ENCODE measurements around the gene DYNLT4.
"Not testable (repeated sequence)": the region's sequence is repeated elsewhere in the genome, so short reads cannot be mapped to it uniquely, and the experiment has no call there.

The DYNLT4 gene

DNA sequence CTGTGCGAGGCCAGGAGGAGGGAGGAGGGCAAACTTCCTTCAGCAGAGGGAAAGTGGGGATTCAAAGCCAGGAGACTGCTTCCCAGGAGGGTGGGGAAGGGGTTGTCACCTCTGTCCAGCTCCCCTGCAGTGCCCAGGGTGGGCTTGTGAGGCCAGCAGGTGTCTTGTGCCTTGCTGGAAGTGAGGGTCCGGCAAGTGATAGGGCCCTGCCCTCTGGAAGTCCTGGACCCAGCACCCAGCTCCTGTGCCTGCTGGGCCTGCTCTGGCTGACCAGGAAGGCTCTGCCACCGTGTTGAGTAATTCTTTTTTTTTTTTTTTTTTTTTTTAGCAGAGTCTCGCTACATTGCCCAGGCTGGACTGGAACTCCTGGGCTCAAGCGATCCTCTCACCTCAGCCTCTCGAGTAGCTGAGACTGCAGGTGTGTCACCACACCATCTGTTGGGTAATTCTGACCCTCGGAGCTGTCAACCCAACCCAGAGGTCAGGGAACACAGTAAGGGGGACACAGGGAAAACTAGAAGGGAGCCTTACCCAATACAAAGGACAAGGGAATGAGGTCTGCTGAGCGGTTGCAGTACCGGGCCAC lies 20.2 kb downstream of the DYNLT4 start:
- FAIRE-seq: no peak

DNA sequence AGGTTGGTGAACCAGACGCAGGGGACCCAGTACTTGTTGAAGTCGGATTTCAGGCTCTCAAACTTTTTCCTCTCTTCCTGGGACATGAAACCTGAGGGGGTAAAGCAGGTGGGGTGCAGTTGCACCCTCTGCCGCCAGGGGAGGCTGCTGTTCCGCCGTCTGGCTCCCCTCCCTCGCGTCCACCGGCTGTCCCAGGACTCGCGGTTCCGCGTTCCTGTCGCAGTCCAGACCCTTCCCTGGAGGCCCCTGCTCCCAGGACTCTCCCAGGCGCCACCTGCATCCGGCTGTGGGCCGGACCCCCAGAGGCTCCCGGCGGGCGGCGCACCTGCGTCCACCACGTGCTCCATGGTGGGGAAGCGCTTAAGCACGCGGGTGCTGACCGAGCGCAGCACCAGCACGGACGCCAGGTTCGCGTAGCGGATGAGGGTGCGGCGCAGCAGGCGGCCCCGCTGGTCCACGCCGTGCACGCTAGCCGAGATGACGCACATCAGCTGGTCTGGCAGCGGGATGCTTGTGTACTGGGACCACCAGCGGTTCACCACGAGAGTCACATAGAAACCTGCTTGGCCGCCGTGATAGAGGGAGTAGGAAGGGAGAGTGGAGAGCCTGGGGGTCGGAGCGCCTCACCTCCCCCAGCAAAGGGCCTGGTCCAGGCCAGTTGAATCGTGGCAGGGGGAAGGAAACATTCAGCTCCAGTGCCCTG lies 20.9 kb downstream of the DYNLT4 start:
- no peak for FAIRE-seq

DNA sequence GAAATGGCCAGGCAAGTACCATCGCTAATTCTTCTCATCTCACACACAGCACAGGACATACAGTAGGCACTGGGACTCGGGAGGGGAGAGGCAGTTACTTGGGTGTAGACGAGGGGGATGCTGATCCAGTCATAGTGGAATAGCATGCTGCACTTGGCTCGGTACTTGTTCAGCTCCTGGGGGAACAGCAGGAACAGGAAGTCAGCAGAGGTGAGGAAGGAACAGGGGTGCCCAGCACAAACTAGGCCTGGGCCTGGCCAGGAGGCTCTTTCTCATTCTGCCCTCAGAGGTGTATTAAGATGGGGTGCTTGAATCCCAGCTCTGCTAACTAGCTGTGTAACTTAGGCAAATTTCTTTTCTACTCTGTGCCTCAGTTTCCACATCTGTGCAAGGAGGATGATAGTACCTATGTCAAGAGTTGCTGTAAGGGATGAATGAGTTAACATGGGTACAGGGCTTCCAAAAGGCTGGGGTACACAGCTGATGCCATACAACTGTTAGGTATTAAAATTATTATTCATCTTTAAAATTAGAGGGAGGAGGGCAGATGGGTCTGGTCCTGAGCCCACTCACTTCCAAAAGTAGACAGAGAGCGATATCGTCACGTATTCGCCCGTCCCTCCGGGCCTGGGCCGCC lies 21.5 kb downstream of the DYNLT4 start:
- FAIRE-seq: no peak

DNA sequence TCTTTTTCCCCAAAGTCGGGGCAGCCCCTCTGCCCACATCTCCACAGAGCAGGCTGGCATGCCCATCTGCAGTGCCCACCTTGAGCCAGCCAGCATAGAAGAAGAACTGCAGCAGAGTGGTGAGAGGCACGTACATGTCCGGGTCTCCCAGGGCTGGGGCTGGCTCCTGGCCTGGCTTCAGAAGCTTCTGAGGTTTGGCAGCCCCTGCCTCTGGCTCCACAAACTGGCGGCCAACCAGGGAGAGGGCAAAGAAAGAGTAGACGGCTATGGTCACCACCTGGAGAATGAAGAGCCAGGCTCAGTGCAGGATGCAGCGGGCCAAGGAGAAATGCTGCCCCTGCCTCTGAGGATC lies 22.1 kb downstream of the DYNLT4 start:
- no peak for FAIRE-seq

DNA sequence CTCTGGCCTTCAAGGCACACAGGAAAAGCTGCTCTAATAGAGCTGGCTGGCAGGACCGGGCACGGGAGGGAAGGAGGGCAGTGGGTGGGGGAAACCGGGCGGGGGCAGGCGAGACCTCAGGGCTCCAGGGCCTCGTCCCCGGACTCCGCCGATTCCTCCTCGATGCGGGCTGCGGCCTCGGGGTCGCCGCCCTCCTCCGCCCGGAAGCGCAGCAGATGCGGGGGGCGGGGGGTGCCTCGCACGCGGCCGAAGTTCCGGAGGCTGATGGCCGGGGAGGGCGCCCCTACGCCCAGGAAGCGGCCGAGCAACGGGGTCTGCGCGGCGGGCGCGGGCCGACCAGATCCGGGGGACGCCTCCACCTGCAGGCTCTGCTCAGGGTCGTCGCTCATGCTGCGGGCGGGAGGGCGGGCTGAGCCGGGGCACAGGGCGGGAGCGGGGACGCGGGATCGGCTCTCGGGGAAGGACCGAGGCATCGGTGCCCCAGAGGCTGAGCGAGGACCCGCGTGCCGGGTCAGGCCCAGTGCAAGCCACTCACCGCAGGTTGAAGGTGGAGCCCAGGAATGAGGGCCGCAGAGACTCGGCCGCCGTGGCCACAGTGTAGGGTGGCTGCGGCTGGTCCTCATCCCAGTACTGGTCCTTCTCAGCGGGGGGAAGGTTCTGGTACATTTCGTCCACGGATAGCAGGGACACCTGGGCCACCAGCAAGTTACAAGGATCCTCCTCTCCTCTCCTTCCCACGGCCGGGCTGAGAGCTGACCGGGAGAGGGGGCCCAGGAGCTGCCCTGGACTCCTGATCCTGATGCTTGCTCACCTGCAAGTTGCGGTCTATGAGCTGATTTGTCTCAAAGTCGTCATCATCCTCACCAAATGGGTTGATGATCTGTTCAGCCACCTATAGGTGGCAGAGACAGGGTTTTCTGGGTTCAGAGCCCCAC lies 22.8 kb downstream of the DYNLT4 start:
- FAIRE-seq: no peak

DNA sequence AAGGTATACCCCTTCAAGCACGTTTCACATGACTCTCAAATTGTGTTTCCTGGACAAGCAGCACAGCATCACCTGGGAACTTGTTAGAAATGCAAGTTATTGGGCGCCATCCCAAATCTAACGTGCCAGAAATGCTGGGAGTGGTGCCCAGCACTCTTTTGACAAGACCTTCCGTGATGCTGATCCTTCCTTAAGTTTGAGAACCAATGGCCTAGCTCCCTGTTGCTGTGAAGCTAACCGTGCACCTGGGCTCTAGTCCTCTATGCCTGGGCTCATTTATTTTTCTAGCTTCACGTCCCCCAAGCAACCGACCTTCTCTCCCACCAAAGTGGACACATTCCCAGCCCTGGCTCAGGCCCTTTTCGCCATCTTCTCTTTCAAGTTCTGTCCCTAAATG lies 23.5 kb downstream of the DYNLT4 start:
- no peak for FAIRE-seq

DNA sequence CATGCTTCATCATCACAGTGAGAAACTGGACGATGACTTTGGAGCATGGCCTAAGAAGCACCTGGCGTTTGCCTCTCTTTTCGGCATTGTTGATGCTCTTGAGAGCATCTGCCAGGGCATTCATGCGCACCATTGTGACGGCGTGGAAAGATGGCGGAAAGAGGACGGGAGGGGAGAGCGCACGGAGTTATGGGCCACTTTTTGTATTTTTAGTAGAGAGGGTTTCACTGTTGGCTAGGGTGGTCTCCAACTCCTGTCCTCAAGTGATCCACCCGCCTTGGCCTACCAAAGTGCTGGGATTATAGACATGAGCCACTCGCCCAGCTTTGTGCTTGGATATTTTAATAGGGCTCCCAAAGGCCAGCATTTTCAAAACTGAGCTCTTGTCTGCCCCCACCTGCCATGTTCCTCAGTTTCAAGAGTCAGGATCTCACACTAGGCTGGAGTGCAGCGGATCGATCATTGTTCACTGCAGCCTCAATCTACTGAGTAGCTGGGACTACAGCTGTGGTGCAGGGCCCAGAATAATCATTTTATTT lies 26.5 kb downstream of the DYNLT4 start:
- FAIRE-seq: no peak

DNA sequence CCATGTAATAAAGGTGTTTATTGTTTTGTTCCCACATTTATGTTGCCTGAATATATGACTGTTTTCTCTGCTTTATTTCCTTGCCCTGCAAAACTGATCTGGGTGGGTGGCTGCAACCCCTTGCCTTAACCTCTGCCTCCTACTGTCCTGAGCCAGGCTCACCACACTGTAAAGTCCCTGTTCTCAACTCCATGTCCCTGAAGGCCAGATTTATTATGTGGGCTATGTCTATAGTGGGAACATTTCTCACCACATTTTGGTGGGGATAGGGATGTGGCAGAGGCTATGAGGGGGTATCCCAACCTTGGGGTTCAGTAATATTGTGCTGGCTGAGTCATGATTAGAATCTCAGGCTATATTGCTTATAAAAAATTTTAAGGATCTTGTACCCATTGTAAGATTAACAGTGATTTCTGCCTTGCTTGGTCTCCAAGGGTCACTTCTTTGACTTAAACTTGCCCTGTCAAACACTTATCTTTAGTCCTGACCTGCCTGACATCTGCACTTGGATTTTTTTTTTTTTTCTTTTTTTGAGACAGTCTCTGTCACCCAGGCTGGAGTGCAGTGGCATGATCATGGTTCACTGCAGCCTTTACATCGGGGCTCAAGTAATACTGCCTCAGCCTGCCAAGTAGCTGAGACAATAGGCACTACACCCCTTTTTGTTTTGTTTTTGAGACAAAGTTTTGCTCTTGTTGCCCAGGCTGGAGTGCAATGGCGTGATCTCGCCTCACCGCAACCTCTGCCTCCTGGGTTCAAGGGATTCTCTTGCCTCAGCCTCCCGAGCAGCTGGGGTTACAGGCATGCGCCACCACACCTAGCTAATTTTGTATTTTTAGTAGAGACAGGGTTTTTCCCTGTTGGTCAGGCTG lies 28.2 kb downstream of the DYNLT4 start:
- FAIRE-seq: no peak

DNA sequence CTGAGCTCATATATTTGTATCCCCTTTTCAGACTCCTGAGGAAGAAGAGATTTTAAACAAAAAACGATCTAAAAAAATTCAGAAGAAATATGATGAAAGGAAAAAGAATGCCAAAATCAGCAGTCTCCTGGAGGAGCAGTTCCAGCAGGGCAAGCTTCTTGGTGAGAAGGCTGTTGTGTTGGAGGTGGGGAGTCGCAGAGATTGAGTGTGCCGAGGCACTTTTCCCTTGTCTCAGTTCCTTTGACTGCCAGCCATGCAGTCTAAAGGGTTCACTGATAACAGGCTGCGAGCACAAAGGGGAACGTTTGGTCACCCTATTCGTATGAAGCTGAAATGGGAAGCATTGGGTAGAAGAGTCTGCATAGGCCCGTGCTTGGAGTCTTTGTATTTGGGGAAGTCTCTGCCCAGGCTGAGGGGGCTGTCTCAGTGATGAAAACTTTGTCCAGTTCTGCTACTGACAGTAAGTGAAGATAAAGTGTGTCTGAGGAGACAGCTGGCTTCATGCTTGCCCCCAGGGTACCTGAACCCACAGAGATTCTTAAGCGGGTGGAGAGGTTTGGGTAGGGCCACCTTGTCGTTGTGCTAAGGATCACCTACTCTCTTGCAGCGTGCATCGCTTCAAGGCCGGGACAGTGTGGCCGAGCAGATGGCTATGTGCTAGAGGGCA lies 29.0 kb downstream of the DYNLT4 start:
- FAIRE-seq: no peak

DNA sequence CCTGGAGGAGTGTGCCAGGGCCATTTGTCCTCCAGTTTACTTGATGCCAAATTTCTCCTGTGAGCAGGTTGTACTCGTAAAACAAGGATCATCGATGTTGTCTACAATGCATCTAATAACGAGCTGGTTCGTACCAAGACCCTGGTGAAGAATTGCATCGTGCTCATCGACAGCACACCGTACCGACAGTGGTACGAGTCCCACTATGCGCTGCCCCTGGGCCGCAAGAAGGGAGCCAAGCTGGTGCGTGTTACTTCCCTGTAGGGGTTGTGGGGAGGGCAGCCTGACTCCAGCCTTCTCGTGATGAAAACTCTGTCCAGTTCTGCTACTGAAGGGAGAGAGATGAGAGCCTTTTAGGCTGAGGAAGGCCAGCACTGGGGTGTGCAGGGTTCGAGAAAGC lies 29.6 kb downstream of the DYNLT4 start:
- no peak for FAIRE-seq

DNA sequence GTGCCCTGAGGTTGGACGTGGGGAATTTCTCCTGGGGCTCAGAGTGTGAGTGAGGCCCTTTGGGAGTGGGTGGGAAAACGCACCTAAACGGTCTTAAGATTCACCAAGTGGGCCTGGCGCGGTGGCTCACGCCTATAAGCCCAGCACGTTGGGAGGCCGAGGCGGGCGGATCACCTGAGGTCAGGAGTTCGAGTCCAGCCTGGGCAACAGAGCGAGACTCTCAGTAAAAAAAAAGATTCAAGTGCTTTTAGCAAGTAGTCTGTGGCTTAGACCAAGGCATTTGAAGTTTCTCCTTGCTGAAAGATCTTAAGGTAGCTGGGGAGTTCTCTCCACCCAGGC lies 30.5 kb downstream of the DYNLT4 start:
- FAIRE-seq: no peak

DNA sequence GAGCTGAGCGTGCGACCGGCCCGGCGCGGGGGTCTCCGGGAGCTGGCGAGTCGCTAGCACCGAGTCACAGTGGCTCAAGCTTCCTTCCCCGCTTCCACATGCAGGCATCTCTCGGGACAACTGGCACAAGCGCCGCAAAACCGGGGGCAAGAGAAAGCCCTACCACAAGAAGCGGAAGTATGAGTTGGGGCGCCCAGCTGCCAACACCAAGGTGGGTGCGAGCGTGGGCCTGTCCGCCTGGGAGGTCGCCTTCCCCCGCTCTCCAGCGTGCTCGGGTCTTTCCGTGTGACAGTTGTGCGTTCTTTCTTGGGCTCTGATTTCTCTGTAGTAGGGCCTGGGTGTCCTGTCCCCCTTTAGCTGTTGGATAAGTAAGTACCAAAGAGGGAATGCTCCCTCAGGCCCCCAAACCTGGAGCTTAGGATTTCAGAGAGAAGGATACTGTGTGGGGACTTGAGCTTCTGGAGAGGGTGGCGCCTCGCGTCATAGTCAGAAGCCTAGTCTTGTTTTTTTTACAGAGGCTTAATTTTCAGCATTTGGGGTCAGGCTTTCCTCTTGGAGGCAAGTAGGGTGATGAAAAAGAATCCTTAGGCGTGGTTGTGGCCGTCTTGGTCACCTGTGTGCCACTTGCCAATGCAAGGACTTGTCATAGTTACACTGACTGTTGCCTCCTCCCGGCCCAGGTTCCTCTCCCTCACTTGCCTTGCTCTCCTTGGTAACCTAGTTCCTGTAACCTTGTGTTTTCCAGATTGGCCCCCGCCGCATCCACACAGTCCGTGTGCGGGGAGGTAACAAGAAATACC lies 31.0 kb downstream of the DYNLT4 start:
- FAIRE-seq: no peak

DNA sequence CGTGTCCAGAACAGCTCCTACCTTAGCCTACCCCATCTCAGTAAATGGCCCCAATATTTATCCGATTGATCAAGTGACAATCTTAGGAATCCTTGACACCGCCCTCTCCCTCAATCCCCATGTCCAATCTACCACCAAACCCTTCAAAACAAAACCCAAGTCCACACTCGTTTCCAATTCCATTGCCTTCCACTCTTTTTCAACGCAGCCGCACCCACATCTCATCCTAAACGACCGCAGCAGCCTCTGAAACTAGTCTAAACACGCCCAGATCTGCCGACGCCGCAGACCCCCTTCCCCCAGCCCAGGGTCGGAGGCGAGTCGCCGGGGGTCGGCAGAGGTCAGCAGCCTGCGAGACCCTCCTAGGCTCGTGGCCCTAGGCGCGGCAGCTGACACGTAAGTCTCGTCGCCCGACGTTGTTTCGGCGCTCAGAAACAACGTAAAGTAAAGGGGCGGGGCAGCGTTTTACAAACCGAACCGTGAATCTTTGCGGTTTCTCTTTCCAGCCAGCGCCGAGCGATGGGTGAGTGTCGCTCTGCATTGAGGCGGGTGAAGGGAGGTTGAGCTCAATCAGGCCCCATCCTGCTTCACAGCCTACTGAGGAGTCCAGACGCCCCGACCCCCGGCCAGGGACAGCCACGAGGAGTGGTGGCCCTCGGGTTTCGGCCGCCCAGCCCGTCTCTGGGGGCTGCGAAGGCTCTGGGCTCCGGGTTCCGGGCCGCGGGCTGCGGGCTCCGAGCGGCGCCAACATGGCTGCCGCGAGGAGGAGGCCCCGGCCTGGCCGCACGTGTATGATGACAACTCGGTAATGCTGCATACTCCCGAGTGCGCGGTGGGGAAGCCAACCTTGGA lies 31.8 kb downstream of the DYNLT4 start, which contains the start of gene RPS8:
Gene RPS8 (plus strand): TSS at position 463 of the 852 bp plus-strand sequence. CDS start 57 bp downstream, at position 520.
- FAIRE-seq: no peak

DNA sequence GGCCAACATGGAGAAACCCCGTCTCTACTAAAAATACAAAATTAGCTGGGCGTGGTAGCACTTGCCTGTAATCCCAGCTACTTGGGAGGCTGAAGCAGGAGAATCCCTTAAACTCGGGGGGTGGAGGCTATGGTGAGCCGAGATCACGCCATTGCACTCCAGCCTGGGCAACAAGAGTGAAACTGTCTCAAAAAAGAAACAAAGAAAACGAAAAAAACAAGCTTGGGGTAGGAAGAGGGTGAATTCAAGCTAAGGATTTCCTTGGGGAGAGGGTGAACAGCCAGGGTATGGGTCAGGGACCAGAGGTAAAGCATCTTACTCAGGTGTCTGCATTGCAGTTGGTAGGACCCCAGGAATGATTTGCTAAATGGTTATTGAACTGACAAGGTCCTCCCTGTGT lies 40.7 kb downstream of the DYNLT4 start:
- not testable (repeated sequence) for FAIRE-seq

DNA sequence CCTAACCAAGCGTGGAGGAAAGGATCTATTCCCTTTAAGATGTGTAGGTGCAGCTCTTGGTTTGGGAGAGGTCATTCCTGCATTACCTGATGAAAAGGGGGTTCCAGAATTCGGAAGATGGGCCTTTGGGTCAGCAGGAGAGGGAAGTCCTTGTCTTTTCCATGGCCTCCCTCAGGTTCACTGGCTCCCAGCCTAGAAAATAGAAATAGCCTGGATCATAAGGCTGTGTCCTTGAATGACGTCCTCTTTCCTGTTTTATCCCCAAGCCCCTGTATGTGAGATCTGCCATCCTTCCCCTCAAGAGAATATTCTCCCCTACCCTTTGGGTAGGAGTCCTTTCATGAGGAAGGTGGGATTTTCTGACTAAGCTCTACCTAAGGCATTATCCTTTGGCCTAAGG lies 46.3 kb downstream of the DYNLT4 start:
- no peak for FAIRE-seq

DNA sequence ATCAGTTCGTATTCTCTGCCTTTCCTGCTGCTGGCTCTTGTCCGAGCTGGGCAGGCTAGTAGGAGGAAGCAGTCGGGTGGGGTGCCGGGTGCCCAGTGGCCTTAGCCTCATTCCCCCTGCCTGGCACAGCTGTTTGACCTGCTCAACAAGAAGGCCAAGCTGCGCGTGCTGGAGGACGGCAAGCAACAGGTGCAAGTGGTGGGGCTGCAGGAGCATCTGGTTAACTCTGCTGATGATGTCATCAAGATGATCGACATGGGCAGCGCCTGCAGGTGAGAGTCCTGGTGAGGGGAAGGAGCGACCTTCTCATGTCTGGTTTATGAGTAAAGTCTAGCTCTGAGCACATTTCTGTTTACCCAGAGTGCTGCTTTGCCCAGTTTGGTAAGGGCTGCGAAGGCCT lies 48.1 kb downstream of the DYNLT4 start:
- no peak for FAIRE-seq

DNA sequence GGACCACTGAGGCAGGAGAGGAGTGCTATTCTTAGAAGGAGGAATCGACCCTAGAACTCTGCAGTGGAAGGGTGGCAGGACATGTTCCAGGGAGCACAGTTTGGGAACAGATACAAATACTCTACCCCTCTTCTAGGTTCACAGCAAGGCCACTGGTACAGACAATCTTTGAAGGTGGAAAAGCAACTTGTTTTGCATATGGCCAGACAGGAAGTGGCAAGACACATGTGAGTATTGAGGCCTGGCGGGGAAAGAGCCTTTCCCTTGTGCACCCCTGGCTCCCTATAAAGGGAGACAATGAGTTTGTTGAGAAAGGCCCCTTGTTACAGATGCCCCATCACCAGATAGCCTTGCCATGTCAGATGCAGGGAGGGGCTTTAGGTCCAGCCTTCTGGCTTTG lies 49.7 kb downstream of the DYNLT4 start:
- FAIRE-seq: no peak
